Left forelimb (tissue), 1 donor: ENCODE data around the gene TMPRSS3.

Experiments
- DNase-seq: peaks from one replicate; pipeline ENCODE4 v3.0.0-alpha.2; 2018; ENCODE audit warnings: low spot score

TMPRSS3 gene

GRCh38 chr21:42388740-42389448 lies 7.0 kb downstream of the TMPRSS3 start:
- DNase-seq, result no peak

DNA sequence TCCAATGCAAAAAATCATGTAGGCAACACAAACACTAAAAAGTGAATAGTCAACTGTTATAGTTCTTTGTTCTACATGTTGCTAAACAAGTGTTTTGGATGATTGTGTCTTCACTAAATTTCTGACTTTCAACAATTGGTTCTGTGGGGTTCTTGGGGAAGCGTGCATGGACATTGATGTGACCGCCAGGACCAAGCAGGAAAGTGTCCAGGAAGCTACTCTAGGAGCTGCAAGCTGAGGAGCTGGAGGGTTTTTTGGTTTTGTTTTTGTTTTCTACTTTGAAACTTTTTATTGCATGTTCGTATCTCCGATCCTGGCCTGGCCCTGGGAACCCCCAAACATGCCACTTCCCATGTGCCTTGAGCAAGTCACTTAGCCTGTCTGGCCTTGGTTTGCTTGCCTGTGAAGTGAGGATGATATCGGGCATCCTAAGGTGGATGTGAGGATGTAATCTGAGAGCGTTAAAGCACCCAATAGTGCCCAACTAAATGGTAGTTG lies 8.0 kb downstream of the TMPRSS3 start:
- no peak for DNase-seq

- DNase-seq, result no peak
These were observed 8.7 kb downstream of the TMPRSS3 start for GRCh38 chr21:42387164-42387563.

DNA sequence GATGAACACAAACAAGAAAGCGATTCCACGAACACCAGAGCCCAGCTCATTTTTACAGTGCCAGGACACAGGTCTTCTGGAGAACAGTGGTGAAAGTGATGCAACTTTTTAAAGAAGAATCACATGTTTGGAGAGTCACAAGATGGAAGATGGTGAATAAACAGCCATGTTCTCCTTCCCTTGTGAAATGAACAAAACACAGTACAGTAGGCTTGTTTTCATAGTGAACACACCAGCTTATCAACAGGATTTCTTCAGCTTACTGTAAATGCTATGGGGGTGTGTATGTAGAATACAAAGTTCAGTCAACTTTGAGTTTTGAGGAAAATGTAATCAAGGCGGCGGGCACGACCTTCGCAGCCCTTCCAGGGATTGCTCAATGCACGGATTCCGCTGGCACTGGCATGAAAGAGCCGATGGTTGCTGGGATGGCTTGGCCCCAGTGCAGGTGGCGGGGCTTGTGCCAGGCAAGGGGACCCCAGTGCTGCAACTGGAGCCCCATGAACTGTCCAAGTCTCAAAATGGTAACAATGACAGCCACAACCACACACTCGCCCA lies 9.7 kb downstream of the TMPRSS3 start:
- no peak for DNase-seq

GRCh38 chr21:42385619-42386018 lies 10.2 kb downstream of the TMPRSS3 start:
- DNase-seq, result no peak

- DNase-seq, result no peak
These were observed 10.9 kb downstream of the TMPRSS3 start for GRCh38 chr21:42384989-42385388.

DNA sequence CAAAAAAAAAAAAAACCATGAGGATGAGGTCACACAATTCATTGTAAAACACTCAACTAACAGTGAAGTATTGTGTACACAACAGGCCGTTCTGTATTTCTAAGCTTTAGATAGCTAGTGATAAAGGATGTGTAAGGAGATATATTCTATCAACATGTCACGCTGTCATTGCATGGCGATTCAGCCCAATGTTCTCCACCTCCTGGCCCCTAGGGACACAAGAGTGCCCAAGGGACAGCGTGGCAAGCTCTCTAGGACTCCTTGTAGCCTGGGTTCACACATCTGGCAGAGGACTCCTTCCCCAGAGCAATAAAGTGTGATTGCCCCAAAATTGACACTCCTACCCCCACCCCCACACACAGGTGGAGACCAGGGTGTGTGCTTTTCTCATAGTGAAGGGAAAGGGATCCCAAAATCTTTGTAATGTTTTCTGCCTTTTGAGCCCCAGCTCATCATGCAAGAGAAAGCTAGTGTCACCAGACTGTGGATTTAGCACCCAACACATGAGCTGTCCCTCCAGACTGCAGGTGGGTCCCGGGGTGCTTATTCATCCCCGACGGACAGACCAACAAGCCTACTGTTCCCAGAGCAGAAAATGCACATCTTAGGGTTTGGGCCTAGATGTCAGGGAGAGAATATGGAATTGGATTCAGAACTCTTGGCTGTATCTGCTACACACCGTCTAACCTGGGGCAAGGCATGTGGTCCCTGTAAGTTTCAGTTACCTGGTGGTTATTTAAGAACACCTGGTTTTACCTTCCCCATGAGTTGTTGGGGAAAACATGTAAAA lies 11.5 kb downstream of the TMPRSS3 start:
- no peak for DNase-seq

DNA sequence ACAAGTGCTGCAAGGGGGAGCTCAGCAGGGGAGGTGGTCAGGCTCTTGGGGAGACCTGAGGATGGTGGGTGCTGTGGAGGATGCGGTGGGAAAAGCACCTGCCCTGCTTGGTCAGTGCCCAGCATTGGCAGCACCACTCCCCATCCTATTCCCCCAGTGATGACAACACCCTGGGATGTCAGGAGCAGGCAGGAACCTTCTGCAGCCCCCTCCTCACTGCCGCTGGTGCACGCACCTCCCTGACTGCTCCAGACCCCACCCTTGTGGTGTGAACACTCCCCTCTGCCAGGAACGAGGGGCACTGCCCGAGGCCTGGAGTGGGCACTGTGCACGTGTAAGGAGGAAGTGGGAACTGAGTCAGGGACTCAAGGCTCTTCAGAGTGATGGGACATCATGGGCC lies 12.5 kb downstream of the TMPRSS3 start:
- no peak for DNase-seq

DNA sequence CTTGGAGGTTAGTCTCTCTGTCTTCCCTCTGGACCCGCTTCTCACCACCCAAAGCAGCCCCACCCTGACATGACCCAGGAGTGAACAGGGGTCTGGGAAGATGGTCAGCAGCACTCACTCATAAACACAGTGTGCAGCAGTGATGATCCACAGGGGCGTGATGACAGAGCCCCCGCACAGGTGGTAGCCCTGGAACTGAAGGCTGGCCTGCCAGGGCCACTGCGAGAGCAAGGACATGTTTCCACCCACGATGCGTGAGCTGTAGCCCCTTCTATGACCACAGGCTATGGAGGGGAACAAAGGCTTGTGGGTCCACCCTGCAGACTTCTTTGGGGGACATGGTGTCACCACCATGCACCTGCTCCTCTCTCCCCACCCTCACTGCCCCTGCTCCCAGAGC lies 12.9 kb downstream of the TMPRSS3 start:
- DNase-seq, result no peak

DNA sequence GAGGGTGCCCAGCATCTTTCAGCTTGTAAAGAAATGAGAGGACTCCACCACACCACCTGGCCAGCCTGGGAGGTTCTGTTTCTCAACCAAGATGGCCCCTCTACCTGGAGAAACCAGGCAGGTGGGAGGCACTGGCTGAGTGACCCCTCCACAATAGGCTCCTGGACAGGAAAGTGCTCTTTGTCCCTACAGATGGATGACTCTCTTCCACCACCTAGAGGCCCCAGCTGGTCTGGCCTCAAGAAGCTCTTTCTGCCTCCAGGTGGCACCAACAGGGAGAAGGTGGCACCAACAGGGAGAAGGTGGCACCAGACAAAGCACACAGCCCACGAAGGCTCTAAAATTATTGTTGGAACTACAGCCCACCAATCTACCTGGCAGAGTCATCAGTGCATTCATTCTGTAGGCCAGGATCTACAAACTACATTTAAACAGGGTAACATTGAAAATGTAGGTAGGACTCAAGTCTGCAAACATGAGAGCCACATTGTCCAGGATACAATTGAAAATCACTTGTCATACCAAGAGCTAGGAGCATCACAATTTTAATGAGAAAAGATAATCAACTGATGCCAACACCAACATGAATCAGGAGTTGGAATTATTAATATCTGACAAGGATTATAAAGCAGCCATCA lies 14.4 kb downstream of the TMPRSS3 start:
- no peak for DNase-seq

GRCh38 chr21:42379426-42380215 lies 16.2 kb downstream of the TMPRSS3 start:
- no peak for DNase-seq

DNA sequence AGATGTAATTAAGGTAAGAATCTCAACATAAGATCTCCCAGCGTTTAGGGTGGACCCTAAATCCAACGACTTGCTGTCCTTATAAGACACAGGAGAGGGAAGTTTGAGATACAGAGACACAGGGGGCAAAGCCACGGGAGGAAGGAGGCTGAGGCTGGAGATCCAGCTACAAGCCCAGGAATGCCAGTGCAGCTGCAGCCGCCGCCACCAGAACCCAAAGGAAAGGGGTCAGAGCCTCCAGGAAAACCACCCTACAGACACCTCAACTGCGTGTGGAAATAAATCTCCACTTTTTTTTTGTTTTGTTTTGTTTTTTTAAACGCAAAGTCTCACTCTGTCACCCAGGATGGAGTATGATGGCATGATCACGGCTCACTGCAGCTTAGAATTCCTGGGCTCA lies 17.4 kb downstream of the TMPRSS3 start:
- no peak for DNase-seq

DNA sequence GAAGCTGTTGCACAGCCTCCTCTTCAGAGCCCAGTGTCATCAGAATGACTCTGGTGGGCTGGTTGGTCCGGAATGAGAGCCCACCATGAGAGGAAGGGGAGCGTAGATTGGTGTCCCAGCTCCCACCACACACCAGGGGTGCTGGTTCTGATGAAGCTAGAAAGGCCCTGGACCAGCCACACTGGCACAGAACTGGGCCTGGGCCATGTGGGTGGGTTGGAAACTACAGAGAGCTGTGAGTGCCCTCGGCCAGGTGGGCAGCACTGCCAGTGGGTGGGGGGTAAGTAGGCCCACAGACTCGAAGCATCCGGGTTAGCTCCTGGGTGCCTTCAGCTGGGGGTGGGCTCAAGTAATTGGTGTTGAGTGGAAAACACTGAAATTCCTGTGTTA lies 17.9 kb downstream of the TMPRSS3 start:
- DNase-seq, result no peak

GRCh38 chr21:42377211-42377950 lies 18.5 kb downstream of the TMPRSS3 start:
- DNase-seq, result no peak

DNA sequence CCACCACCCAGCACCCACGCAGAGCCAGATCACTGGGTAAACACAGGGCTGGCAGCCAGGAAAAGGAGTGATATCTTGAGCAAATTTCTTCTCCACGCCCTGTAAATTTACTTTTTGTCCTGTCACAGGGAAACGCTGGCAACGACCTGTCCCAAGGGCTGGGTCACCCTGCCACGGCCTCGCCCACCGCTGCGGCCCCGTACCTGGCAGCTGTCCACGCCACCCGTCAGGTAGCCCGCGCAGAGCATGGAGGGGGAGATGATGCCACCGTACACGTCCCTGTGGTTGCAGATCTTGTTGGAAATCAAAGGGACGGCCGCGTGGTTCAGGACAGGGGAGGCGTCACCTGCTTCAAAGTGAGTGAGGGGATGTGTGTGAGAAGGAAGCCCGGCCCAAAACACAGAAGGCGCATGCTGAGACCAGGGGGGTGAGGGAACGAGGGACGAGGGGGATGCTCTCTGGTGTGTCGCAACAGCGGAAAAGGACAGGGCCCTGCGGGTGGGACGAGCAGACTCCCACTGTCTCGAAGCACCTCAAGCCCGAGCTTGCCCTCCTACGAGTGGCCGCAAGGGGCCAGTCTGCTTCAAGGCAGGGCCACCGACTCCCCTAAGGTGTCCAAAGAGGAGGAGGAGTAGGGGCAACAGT lies 19.4 kb downstream of the TMPRSS3 start:
- no peak for DNase-seq

DNA sequence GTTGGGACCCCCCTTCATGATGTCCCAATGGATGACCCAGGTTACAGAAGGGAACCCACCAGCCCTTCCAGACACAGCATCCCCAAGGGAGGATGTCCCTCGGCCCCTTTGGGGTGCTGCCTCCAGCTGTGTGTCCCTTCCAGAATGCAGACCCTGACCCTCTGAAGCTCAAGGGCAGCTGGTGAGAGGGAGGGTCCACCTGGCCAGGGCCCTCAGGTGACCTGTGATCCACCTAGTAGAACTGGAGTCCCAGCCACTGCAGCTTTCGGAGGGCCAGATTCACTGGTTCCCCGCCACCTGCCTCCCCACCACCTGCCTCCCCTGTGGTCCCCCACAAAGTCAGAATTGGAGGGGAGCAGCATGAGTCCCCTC lies 19.9 kb downstream of the TMPRSS3 start:
- DNase-seq, result no peak

DNA sequence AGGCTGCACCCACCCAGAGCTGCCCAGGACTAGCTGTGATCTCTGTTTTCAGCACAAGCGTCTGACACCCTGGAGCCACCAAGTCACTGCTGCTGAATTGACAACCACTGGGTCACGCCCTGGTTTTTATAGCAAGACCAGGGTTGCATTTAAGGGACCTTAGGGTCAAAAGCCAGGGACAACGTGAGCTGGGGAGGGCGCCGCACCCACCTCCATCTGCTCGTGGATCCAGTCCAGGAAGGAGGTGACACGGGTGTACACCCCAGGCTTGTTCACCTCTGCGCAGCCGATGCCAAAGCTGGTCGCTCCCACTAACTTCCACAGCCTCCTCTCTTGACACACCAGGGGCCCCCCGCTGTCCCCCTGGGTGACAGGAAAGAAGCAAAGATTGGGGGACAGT lies 20.3 kb downstream of the TMPRSS3 start:
- DNase-seq, result no peak

DNA sequence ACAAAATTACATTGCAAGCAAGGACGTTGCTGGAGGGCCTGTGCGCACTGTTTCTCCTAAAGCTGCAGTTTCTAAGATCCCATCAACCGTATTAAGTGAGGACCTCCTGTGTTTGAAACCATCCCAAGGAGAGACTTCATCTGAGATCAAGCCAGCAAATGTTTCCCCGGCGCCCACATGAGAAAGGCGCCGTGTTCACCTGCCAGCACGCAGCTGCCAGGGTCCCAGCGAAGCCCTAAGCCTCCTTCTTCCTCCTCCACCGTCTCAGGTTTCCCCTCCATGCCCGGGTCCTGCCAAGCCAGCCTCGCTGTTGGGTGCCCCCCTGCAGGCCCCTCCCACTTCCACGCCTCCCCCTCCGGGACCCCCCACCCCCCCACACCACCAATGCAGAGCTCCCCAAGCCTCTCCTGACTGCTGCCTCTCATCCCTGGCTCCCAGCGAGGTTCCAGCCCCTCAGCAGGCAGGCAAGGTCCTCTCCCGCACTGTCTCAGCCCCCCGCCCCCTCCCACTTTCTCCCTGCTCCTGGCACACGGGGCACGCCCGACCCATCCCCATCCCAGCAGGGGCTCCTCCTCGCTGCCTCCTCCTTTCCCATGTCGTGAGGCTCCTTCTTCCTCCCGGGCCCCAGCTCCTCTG lies 20.9 kb downstream of the TMPRSS3 start:
- no peak for DNase-seq

DNA sequence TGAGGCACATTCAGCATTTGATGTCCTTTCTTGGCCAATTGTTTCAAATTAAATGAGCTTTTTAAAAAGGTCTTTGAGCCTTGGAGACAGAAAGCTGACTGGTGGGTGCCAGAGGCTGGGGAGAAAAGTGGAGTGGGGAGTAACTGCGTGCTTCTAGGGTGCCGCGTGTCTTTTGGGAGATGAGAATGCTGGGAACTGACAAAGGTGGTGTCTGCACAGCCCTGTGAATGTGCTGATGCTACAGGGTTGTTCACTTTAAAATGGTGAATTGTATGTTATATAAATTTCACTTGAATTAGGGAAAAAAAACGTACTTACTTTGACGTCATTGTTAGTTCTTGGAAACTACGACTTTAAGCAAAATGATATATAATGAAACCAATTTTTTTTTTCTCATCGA lies 21.4 kb downstream of the TMPRSS3 start:
- DNase-seq, result no peak

DNA sequence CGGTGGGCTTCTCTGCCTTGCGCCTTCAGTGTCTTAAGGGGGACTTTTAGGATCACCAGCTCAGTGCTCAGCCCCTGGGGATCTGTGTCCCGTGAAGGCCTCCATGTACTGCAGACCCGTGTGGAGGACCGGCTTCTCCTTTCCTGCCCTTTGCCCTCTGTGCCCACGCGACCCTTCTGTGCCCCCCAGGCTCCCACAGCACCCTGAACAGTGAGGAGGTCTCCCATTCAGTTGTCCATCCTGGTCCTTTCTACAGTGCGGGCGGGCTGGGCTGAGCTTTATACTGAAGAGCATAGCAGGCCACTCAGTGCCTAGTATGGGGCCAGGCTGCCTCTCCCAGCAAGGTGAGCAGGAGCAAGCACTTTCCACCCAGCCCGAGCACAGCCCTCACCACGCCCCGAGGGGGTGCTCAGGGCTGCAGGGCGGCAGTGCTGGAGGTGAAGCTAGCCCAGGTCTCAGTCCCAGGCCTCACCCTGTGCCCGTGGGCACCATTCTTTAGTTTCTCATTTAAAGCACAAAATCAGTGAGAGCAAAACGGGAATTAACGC lies 21.9 kb downstream of the TMPRSS3 start:
- DNase-seq, result no peak
